HepG2 (cell line): ENCODE measurements around the gene DRAP1. TPM values are rescaled to one million over a fixed set of nuclear protein-coding genes. Genes with fewer than 3 reads are reported as not detected.

ENCODE experiments used
- CCAR2 ChIP-seq: fragments of 200-400 bp; formaldehyde crosslinking; optimal IDR thresholded peaks from 2 replicates; pipeline ENCODE3; 2018; ENCODE audit warnings: low read depth, mild to moderate bottlenecking, low read length, moderate library complexity
- CHD2 ChIP-seq: IDR thresholded peaks from 2 replicates; pipeline ENCODE4 v1.6.1; 2011; ENCODE audit warnings: low read depth, low read length, improper control_type of control experiment
- DZIP1 ChIP-seq: sonication (generic); formaldehyde crosslinking; IDR thresholded peaks from 2 replicates; pipeline ENCODE4 v1.5.0; 2020; ENCODE audit warnings: mild to moderate bottlenecking, missing genetic modification reagents
- FOXP1 ChIP-seq, 2 experiments: fragments of 450-650 bp in 1 of 2; IDR thresholded peaks; 2 replicates each; pipeline ENCODE4 v1.6.1; 2017 to 2018; ENCODE audit warnings: antibody characterized with exemption in 1 of 2
- MBD4 ChIP-seq: IDR thresholded peaks from 2 replicates; pipeline ENCODE4 v1.6.1; 2012; ENCODE audit warnings: low read length, inconsistent platforms, borderline replicate concordance
- MLLT10 ChIP-seq: sonication (generic); formaldehyde crosslinking; IDR thresholded peaks from 2 replicates; pipeline ENCODE4 v1.4.0; 2020; ENCODE audit warnings: missing genetic modification reagents
- NPAS2 ChIP-seq: sonication (generic); formaldehyde crosslinking; IDR thresholded peaks from 2 replicates; pipeline ENCODE4 v1.8.0; 2022; ENCODE audit warnings: mild to moderate bottlenecking, missing genetic modification reagents, borderline replicate concordance
- POLR2AphosphoS2 ChIP-seq: IDR thresholded peaks from 2 replicates; pipeline ENCODE4 v1.6.1; 2011; ENCODE audit warnings: low read depth, low read length, improper control_type of control experiment
- RAD21 ChIP-seq: fragments of 450-650 bp; formaldehyde crosslinking; IDR thresholded peaks from 2 replicates; pipeline ENCODE4 v1.5.0; 2020; ENCODE audit warnings: mild to moderate bottlenecking
- RAD51 ChIP-seq: fragments of 450-650 bp; IDR thresholded peaks from 2 replicates; pipeline ENCODE4 v1.6.1; 2016; ENCODE audit warnings: borderline replicate concordance
- RNF2 ChIP-seq: fragments of 450-650 bp; conservative IDR thresholded peaks from 2 replicates; pipeline ENCODE4 v1.6.1; 2016; ENCODE audit warnings: low read depth
- SMC3 ChIP-seq: IDR thresholded peaks from 2 replicates; pipeline ENCODE4 v1.6.1; 2011; ENCODE audit warnings: low read length, improper control_type of control experiment
- SUZ12 ChIP-seq: fragments of 150-350 bp; IDR thresholded peaks from 2 replicates; pipeline ENCODE4 v1.6.1; 2014; ENCODE audit warnings: low read depth, low read length
- TP53 ChIP-seq: sonication (generic); formaldehyde crosslinking; conservative IDR thresholded peaks from 2 replicates; pipeline ENCODE4 v1.4.0; 2020; ENCODE audit warnings: missing genetic modification reagents
- XBP1 ChIP-seq: sonication (generic); formaldehyde crosslinking; IDR thresholded peaks from 2 replicates; pipeline ENCODE4 v1.5.0; 2020; ENCODE audit warnings: missing genetic modification reagents
- YEATS2 ChIP-seq: sonication (generic); formaldehyde crosslinking; IDR thresholded peaks from 2 replicates; pipeline ENCODE4 v1.4.0; 2020; ENCODE audit warnings: missing genetic modification reagents, borderline replicate concordance
- ZNF232 ChIP-seq: sonication (generic); formaldehyde crosslinking; IDR thresholded peaks from 2 replicates; pipeline ENCODE4 v1.4.0; 2020; ENCODE audit warnings: missing genetic modification reagents, borderline replicate concordance
- ZNF276 ChIP-seq: sonication (generic); formaldehyde crosslinking; IDR thresholded peaks from 2 replicates; pipeline ENCODE4 v1.4.0; 2020; ENCODE audit warnings: mild to moderate bottlenecking, low read depth, missing genetic modification reagents
- ZNF34 ChIP-seq: sonication (generic); formaldehyde crosslinking; IDR thresholded peaks from 2 replicates; pipeline ENCODE4 v1.4.0; 2020; ENCODE audit warnings: mild to moderate bottlenecking, missing genetic modification reagents, borderline replicate concordance
- ZNF441 ChIP-seq: sonication (generic); formaldehyde crosslinking; IDR thresholded peaks from 2 replicates; pipeline ENCODE4 v1.7.0; 2021; ENCODE audit warnings: missing genetic modification reagents, borderline replicate concordance
- ZNF660 ChIP-seq: sonication (generic); formaldehyde crosslinking; IDR thresholded peaks from 2 replicates; pipeline ENCODE4 v1.5.1; 2020; ENCODE audit warnings: mild to moderate bottlenecking, low read depth, missing genetic modification reagents, borderline replicate concordance
- ZNF878 ChIP-seq: sonication (generic); formaldehyde crosslinking; IDR thresholded peaks from 2 replicates; pipeline ENCODE4 v1.8.1; 2023; ENCODE audit warnings: mild to moderate bottlenecking, missing genetic modification reagents, moderate library complexity
- ZSCAN30 ChIP-seq: sonication (generic); formaldehyde crosslinking; IDR thresholded peaks from 2 replicates; pipeline ENCODE4 v1.5.0; 2020; ENCODE audit warnings: mild to moderate bottlenecking, missing genetic modification reagents
- polyA plus RNA-seq, 8 experiments: library from polyadenylated mRNA; depleted of rRNA in 3 of 8; stranded (reverse) in 7 of 8; unstranded in 1 of 8; fragments of >200 nt; fragmentation: Illumina TruSeq in 4 of 8; extraction: Trizol in 4 of 8; gene quantifications; 2 replicates each; pipeline versions ENCODE4 v1.2.1 to v1.2.3, GENCODE V29; 2011 to 2016; ENCODE audit warnings: low read depth in 4 of 8, missing spikeins in 1 of 8, mixed read lengths in 1 of 8; ENCODE audit not compliant: insufficient read depth in 1 of 8
- total RNA-seq, 5 experiments: library from RNA; depleted of rRNA; stranded (reverse); fragments of >200 nt; fragmentation: Illumina TruSeq; extraction: Trizol; gene quantifications; 2 replicates each; pipeline ENCODE4 v1.2.3, GENCODE V29; 2016; ENCODE audit warnings: low read depth in 1 of 5
- TF ChIP-seq, protein P1 (sequence below): sonication (generic); formaldehyde crosslinking; IDR thresholded peaks from 2 replicates; pipeline ENCODE4 v1.8.1; 2022; ENCODE audit warnings: low read depth, mild to moderate bottlenecking, missing genetic modification reagents

DRAP1 gene
- total and polyA plus RNA-seq, 2 of the 13 experiments (the other 11 are each of a cell fraction or from before 2014, with no cell fraction given), result 46.8 to 52.3 TPM

- TF ChIP-seq YEATS2 (CRISPR knock-in tag) (no peak), RAD51 (no peak), ZNF232 (CRISPR knock-in tag) (0 out of 2 replicates have a peak, but pooled peaks have one; percentile 37), ZNF34 (CRISPR knock-in tag) (no peak), FOXP1 (IDR thresholded peaks at IDR 0.05) (no peak), FOXP1 (CRISPR knock-in tag; IDR thresholded peaks at IDR 0.05) (no peak), DZIP1 (CRISPR knock-in tag) (no peak), CHD2 (no peak), ZNF276 (no peak), SUZ12 (no peak), ZNF441 (CRISPR knock-in tag) (no peak), MBD4 (no peak), ZNF660 (CRISPR knock-in tag) (no peak), NPAS2 (CRISPR knock-in tag) (no peak), MLLT10 (no peak), POLR2AphosphoS2 (peak; percentile 75; the same call in 1 of the 2 replicates), ZNF878 (no peak), SMC3 (no peak), CCAR2 (no peak), RNF2 (no peak), TP53 (CRISPR knock-in tag) (no peak), XBP1 (CRISPR knock-in tag) (no peak), ZSCAN30 (CRISPR knock-in tag) (no peak), RAD21 (CRISPR knock-in tag) (peak; percentile 24; the same call in 1 of the 2 replicates)
- TF ChIP-seq, protein P1, sequence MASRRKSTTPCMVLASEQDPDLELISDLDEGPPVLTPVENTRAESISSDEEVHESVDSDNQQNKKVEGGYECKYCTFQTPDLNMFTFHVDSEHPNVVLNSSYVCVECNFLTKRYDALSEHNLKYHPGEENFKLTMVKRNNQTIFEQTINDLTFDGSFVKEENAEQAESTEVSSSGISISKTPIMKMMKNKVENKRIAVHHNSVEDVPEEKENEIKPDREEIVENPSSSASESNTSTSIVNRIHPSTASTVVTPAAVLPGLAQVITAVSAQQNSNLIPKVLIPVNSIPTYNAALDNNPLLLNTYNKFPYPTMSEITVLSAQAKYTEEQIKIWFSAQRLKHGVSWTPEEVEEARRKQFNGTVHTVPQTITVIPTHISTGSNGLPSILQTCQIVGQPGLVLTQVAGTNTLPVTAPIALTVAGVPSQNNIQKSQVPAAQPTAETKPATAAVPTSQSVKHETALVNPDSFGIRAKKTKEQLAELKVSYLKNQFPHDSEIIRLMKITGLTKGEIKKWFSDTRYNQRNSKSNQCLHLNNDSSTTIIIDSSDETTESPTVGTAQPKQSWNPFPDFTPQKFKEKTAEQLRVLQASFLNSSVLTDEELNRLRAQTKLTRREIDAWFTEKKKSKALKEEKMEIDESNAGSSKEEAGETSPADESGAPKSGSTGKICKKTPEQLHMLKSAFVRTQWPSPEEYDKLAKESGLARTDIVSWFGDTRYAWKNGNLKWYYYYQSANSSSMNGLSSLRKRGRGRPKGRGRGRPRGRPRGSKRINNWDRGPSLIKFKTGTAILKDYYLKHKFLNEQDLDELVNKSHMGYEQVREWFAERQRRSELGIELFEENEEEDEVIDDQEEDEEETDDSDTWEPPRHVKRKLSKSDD (CRISPR knock-in tag), result no peak; the same call in 1 of the 2 replicates
Observed at GRCh38 chr11:65891219-65892136, 27.7 kb upstream of the DRAP1 start (continued).
